HCT116 (cell line): ENCODE measurements around the gene SLC52A1. TPM values are rescaled to one million over a fixed set of nuclear protein-coding genes. Genes with fewer than 3 reads are reported as not detected.
A peak's percentile ranks its signal among the peaks of the same experiment; 100 is the strongest.
"Not testable (repeated sequence)": the region's sequence is repeated elsewhere in the genome, so short reads cannot be mapped to it uniquely, and the experiment has no call there.

ENCODE experiments used
- ATAC-seq: fragments of 200-7000 bp; cut with Tn5 transposase; 2 replicates; pipeline ENCODE4 v1.9.1; 2020; ENCODE audit warnings: mild to moderate bottlenecking, moderate library complexity
- BruUV-seq: library from RNA; stranded (reverse); fragments of 400-500 nt; replicated peaks from 2 replicates; lab custom pipeline; 2021; lab: Mats Ljungman, UMichigan
- CTCF ChIA-PET: fragments of 300-600 bp; sonication (Branson Sonifier 250); formaldehyde crosslinking; loops from one replicate; lab custom pipeline; 2021; ENCODE audit warnings: antibody characterized with exemption; lab: Charles Lee
- POLR2A ChIA-PET: fragments of 300-600, 350-600 bp; sonication (Branson Sonifier 250); formaldehyde crosslinking; loops from one replicate; lab custom pipeline; 2021; ENCODE audit warnings: antibody characterized with exemption; lab: Charles Lee
- RAD21 ChIA-PET, 2 experiments: fragments of 300-600 bp; sonication (Branson Sonifier 250); formaldehyde crosslinking; loops; one replicate each; lab custom pipeline; 2023; ENCODE audit warnings: low total read pairs in 2 of 2; ENCODE audit not compliant: uncharacterized antibody in 2 of 2, unreplicated experiment in 2 of 2, low non-redundant PET in 1 of 2; lab: Charles Lee
- DNase-seq: peaks from one replicate; pipeline ENCODE4 v3.0.0-alpha.2; 2010; ENCODE audit warnings: low read depth, low spot score
- H2AFZ ChIP-seq: fragments of 200-600 bp; shearing (Covaris generic), sonication (generic); 2 replicates; pipeline ENCODE4 v1.6.1; 2017; ENCODE audit warnings: low read depth, mixed run types, mixed read lengths, antibody characterized with exemption, low read length; ENCODE audit not compliant: poor library complexity, severe bottlenecking
- H3K27ac ChIP-seq: 2 replicates; pipeline ENCODE4 v1.5.1; 2012; ENCODE audit warnings: low read depth, low read length
- H3K27me3 ChIP-seq: fragments of 200-600 bp; sonication (generic); 2 replicates; pipeline ENCODE4 v1.6.1; 2016; ENCODE audit warnings: mixed run types, low read length, mixed read lengths; ENCODE audit not compliant: insufficient read depth
- H3K36me3 ChIP-seq, 2 experiments: fragments of 200-500 bp in 1 of 2; fragments of 200-600 bp in 1 of 2; sonication (Bioruptor generic) in 1 of 2; sonication (generic) in 1 of 2; 2 replicates each; pipeline versions ENCODE4 v1.5.1 to v1.6.1; 2014 to 2016; ENCODE audit warnings: low read length in 2 of 2, inconsistent platforms in 1 of 2, mixed read lengths in 1 of 2, mixed run types in 1 of 2; ENCODE audit not compliant: insufficient read depth in 2 of 2, control insufficient read depth in 1 of 2
- H3K4me1 ChIP-seq, 2 experiments: fragments of 200-600 bp in 1 of 2; sonication (generic) in 1 of 2; 2 replicates each; pipeline versions ENCODE4 v1.5.1 to v1.6.1; 2012 to 2017; ENCODE audit warnings: low read length in 2 of 2, inconsistent platforms in 1 of 2, mild to moderate bottlenecking in 1 of 2, mixed read lengths in 1 of 2, mixed run types in 1 of 2, moderate library complexity in 1 of 2; ENCODE audit not compliant: insufficient read depth in 2 of 2, control insufficient read depth in 1 of 2
- H3K4me2 ChIP-seq: fragments of 200-600 bp; sonication (generic); 2 replicates; pipeline ENCODE4 v1.6.1; 2017; ENCODE audit warnings: mixed run types, low read length, mixed read lengths
- H3K4me3 ChIP-seq, 2 experiments: fragments of 200-600 bp in 1 of 2; sonication (generic) in 1 of 2; replicated peaks in 1 of 2; 2 replicates each; pipeline ENCODE4 v1.5.1; 2011 to 2016; ENCODE audit warnings: low read length in 2 of 2, control low read depth in 1 of 2, low read depth in 1 of 2, mild to moderate bottlenecking in 1 of 2, mixed read lengths in 1 of 2, mixed run types in 1 of 2
- H3K79me2 ChIP-seq: fragments of 200-600 bp; sonication (generic); 2 replicates; pipeline ENCODE4 v1.6.1; 2017; ENCODE audit warnings: mild to moderate bottlenecking, mixed run types, low read length, moderate library complexity, mixed read lengths; ENCODE audit not compliant: insufficient read depth
- H3K9ac ChIP-seq: fragments of 200-600 bp; sonication (generic); 2 replicates; pipeline ENCODE4 v1.6.1; 2016; ENCODE audit warnings: low read length, mixed read lengths
- H3K9me2 ChIP-seq: fragments of 200-600 bp; sonication (generic), shearing (Covaris generic); 2 replicates; pipeline ENCODE4 v1.6.1; 2017; ENCODE audit warnings: mixed run types, mild to moderate bottlenecking, moderate library complexity; ENCODE audit not compliant: insufficient read depth
- H3K9me3 ChIP-seq, 2 experiments: fragments of 200-500 bp in 1 of 2; fragments of 200-600 bp in 1 of 2; sonication (Bioruptor generic) in 1 of 2; sonication (generic) in 1 of 2; 2 replicates each; pipeline ENCODE4 v1.6.1; 2014 to 2017; ENCODE audit warnings: low read length in 2 of 2, mixed read lengths in 2 of 2, inconsistent platforms in 1 of 2, low read depth in 1 of 2, mild to moderate bottlenecking in 1 of 2, mixed run types in 1 of 2, moderate library complexity in 1 of 2; ENCODE audit not compliant: control insufficient read depth in 1 of 2, insufficient read depth in 1 of 2
- H4K20me1 ChIP-seq: fragments of 200-600 bp; sonication (generic), shearing (Covaris generic); 2 replicates; pipeline ENCODE4 v1.6.1; 2017; ENCODE audit warnings: mixed run types, mild to moderate bottlenecking, moderate library complexity; ENCODE audit not compliant: insufficient read depth
- CTCF ChIP-seq, 3 experiments: fragments of 200-600 bp in 1 of 3; sonication (generic) in 1 of 3; IDR thresholded peaks in 2 of 3; conservative IDR thresholded peaks in 1 of 3; 2 replicates each; pipeline ENCODE4 v1.5.1; 2012 to 2017; ENCODE audit warnings: low read depth in 2 of 3, low read length in 2 of 3, antibody characterized with exemption in 1 of 3, borderline replicate concordance in 1 of 3, control low read depth in 1 of 3, mild to moderate bottlenecking in 1 of 3, mixed read lengths in 1 of 3, mixed run types in 1 of 3, moderate library complexity in 1 of 3; ENCODE audit not compliant: insufficient read depth in 1 of 3
- EGR1 ChIP-seq: IDR thresholded peaks from 2 replicates; pipeline ENCODE4 v1.6.1; 2012; ENCODE audit warnings: low read depth
- ELF1 ChIP-seq: IDR thresholded peaks from 2 replicates; pipeline ENCODE4 v1.6.1; 2012; ENCODE audit warnings: low read depth, borderline replicate concordance
- MAX ChIP-seq: IDR thresholded peaks from 2 replicates; pipeline ENCODE4 v1.6.1; 2012
- RAD21 ChIP-seq: IDR thresholded peaks from 2 replicates; pipeline ENCODE4 v1.6.1; 2012; ENCODE audit warnings: low read depth, mild to moderate bottlenecking
- YY1 ChIP-seq: IDR thresholded peaks from 2 replicates; pipeline ENCODE4 v1.6.1; 2011; ENCODE audit warnings: low read length, low read depth, moderate library complexity, mild to moderate bottlenecking; ENCODE audit not compliant: insufficient replicate concordance; ENCODE audit errors: extremely low read depth
- intact Hi-C: fragments of 100-400 bp; cut with micrococcal nuclease; formaldehyde crosslinking; loops from 2 replicates; pipeline ENCODE4 v1.10.0; 2022
- total RNA-seq: library from RNA; stranded (reverse); gene quantifications from one replicate; pipeline ENCODE4 v1.2.1, GENCODE V29; 2021; ENCODE audit not compliant: unreplicated experiment

The SLC52A1 gene
- total RNA-seq, 1 experiment from 2014 or later: not detected

DNA sequence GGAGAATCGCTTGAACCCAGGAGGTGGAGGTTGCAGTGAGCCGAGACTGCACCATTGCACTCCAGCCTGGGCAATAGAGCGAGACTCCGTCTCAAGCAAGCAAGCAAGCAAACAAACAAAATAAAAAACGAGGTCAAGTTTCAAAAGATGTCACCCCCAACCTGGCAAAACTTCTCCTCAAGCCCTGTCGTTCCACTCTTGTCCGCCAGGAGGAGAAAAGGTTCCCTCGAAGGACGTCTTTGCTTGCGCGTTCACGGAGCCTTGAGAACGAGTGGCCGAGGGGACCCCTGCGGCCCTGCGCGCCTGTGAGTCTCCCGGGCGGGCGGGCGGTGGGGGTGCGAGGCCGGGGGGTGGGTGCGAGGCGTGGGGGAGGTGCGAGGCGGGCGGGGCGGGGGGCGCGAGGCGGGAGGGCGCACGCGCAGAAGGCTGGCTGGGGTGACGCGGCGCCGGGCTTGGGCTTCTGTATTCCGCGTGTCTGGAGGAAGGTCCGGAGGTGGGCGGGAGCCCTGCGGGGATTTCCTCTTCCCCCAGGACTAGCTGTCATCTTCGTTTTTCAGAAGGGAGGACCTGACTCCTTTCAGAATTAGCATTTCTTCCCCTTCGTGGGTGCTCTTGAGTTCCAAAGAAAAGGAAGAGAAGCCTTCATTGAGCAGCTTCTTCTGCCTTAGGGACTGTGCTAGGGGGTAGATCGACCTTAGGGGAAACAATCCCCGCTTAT lies 3.7 kb downstream of the SLC52A1 start:
- DNase-seq (peak; percentile 62), ATAC-seq (peak; percentile 84)
- ChIA-PET CTCF (interaction anchor here (0.9 kb wide), 2 partner anchors 9 to 24 kb away, joined by 3 to 4 read pairs; no protein-coding TSS in a partner anchor), RAD21 (no interaction called here), POLR2A (no interaction called here)
- Histone ChIP-seq H3K27me3 (no peaks in the 10 kb centered on the region), H3K4me1 (peaks cover 3 to 11% of the 10 kb centered on the region in 2 experiments; a peak in 3 of 4 replicates), H3K9me2 (no peaks in the 10 kb centered on the region), H4K20me1 (no peaks in the 10 kb centered on the region), H3K79me2 (no peaks in the 10 kb centered on the region), H3K9me3 (no peaks in the 10 kb centered on the region), H3K9ac (peak overlapping the region; percentile 44; the same call in 1 of the 2 replicates), H2AFZ (peak overlapping the region; percentile 88), H3K4me3 (peak overlapping the region; percentile 30 to 44), H3K36me3 (no peaks in the 10 kb centered on the region), H3K27ac (no peak overlapping the region), H3K4me2 (peak overlapping the region; percentile 84)
- BruUV-seq: no TSS peak
- intact Hi-C loops: loop anchor here (1.0 kb wide), 1 partner anchor 31 kb away; no protein-coding TSS in a partner anchor
- TF ChIP-seq EGR1: peak; percentile 41; the same call in 1 of the 2 replicates
- no peak for TF ChIP-seq ELF1
- TF ChIP-seq CTCF (IDR thresholded peaks at IDR 0.05 in 2 of 3, conservative IDR thresholded peaks at IDR 0.05 in 1 of 3; ENCODE audit: borderline replicate concordance in 1 of 3, insufficient read depth in 1 of 3, low read depth in 2 of 3, low read length in 2 of 3): peak; percentile 55 to 79 (median 55)
- peak; percentile 49; the same call in 1 of the 2 replicates for TF ChIP-seq RAD21
- no peak for TF ChIP-seq YY1
- TF ChIP-seq MAX: peak; percentile 75

DNA sequence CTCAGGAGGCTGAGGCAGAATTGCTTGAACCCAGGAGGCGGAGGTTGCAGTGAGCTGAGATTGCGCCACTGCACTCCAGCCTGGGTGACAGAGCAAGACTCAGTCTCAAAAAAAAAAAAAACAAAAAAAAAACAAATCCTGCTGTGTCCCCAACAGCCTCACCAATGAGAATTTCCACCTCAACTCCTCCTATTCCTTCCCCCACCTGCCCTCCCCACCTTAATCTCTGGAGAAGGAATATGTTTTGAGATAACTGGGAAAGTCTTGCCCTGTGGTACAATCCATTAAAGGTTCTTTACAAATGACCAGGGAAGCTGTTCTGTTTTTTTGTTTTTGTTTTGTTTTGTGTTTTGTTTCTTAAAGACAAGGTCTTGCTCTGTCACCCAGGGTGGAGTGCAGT lies 5.1 kb downstream of the SLC52A1 start:
- H3K4me3 ChIP-seq, H3K9me3 ChIP-seq, RAD21 ChIA-PET, BruUV-seq, POLR2A ChIA-PET, H4K20me1 ChIP-seq, H3K27me3 ChIP-seq, H3K4me2 ChIP-seq, H3K36me3 ChIP-seq, DNase-seq, H3K9ac ChIP-seq, H3K79me2 ChIP-seq, H3K9me2 ChIP-seq, H3K27ac ChIP-seq, ATAC-seq, H2AFZ ChIP-seq, intact Hi-C loops: not testable (repeated sequence)
- H3K4me1 ChIP-seq: peaks cover 3 to 11% of the 10 kb centered on the region in 2 experiments; a peak in 3 of 4 replicates
- CTCF ChIA-PET: interaction anchor here (0.6 to 1.2 kb wide), 3 partner anchors 32 to 913 kb away, joined by 3 to 4 read pairs (median 3); no protein-coding TSS in a partner anchor
